Panc1 (cell line): ENCODE data around the gene ABI3BP. TPM values are rescaled to one million over a fixed set of nuclear protein-coding genes. Genes with fewer than 3 reads are reported as not detected.

ENCODE experiments used
- ATAC-seq: fragments of 200-7000 bp; cut with Tn5 transposase; 2 replicates; pipeline ENCODE4 v1.9.1; 2020; ENCODE audit warnings: mild to moderate bottlenecking, moderate library complexity
- BruUV-seq: library from RNA; stranded (reverse); fragments of 400-500 nt; replicated peaks from 2 replicates; lab custom pipeline; 2021; lab: Mats Ljungman, UMichigan
- CTCF ChIA-PET: fragments of 300-600 bp; sonication (Branson Sonifier 250); formaldehyde crosslinking; loops from one replicate; lab custom pipeline; 2022; ENCODE audit warnings: antibody characterized with exemption; lab: Charles Lee
- POLR2A ChIA-PET: fragments of 300-600 bp; sonication (Branson Sonifier 250); formaldehyde crosslinking; loops from one replicate; lab custom pipeline; 2022; ENCODE audit warnings: antibody characterized with exemption; lab: Charles Lee
- DNase-seq: peaks from one replicate; pipeline ENCODE4 v3.0.0-alpha.2; 2010; ENCODE audit warnings: low read depth, low spot score
- H3K27ac ChIP-seq: 2 replicates; pipeline ENCODE4 v1.5.1; 2011; ENCODE audit warnings: mild to moderate bottlenecking, low read length, inconsistent platforms
- H3K27me3 ChIP-seq: fragments of 200-500 bp; sonication (Bioruptor generic); 2 replicates; pipeline ENCODE4 v1.6.0; 2014; ENCODE audit warnings: low read length, inconsistent platforms; ENCODE audit not compliant: control insufficient read depth, insufficient read depth
- H3K36me3 ChIP-seq: fragments of 200-500 bp; sonication (Bioruptor generic); 2 replicates; pipeline ENCODE4 v1.5.1; 2014; ENCODE audit warnings: inconsistent platforms, mild to moderate bottlenecking, low read length, moderate library complexity; ENCODE audit not compliant: control insufficient read depth, insufficient read depth
- H3K4me1 ChIP-seq: 2 replicates; pipeline ENCODE4 v1.5.1; 2011; ENCODE audit warnings: inconsistent platforms, mild to moderate bottlenecking, low read length, moderate library complexity; ENCODE audit not compliant: control insufficient read depth, insufficient read depth
- H3K4me3 ChIP-seq, 2 experiments: 2 replicates each; pipeline ENCODE4 v1.5.1; 2011 to 2012; ENCODE audit warnings: low read depth in 2 of 2, low read length in 2 of 2, mild to moderate bottlenecking in 2 of 2, inconsistent platforms in 1 of 2, moderate library complexity in 1 of 2
- H3K9me3 ChIP-seq: fragments of 200-500 bp; sonication (Bioruptor generic); 2 replicates; pipeline ENCODE4 v1.5.1; 2014; ENCODE audit warnings: low read depth, mild to moderate bottlenecking, inconsistent platforms, low read length, moderate library complexity; ENCODE audit not compliant: control insufficient read depth, insufficient read depth
- POLR2AphosphoS5 ChIP-seq: IDR thresholded peaks from 2 replicates; pipeline ENCODE4 v1.6.1; 2012; ENCODE audit warnings: mild to moderate bottlenecking, low read depth, low read length, moderate library complexity
- SIN3A ChIP-seq: IDR thresholded peaks from 2 replicates; pipeline ENCODE4 v1.6.1; 2012; ENCODE audit warnings: low read depth, mild to moderate bottlenecking, low read length, moderate library complexity, borderline replicate concordance; ENCODE audit not compliant: insufficient read depth
- TCF7L2 ChIP-seq: IDR thresholded peaks from 2 replicates; pipeline ENCODE4 v1.6.1; 2011; ENCODE audit warnings: mild to moderate bottlenecking, low read depth, low read length, inconsistent platforms
- in situ Hi-C: cut with HindIII; loops from 2 replicates; pipeline ENCODE4 v1.10.0; 2016; ENCODE audit warnings: low sequenced_read_pairs, low pct_unique_long_range_greater_than_20kb
- intact Hi-C: fragments of 100-400 bp; cut with micrococcal nuclease; formaldehyde crosslinking; loops from one replicate; pipeline ENCODE4 v1.10.0; 2022; ENCODE audit not compliant: unreplicated experiment
- total RNA-seq: library from RNA; stranded (reverse); gene quantifications from one replicate; pipeline ENCODE4 v1.2.1, GENCODE V29; 2021; ENCODE audit not compliant: unreplicated experiment
- TF ChIP-seq, protein P1 (sequence below), 2 experiments: IDR thresholded peaks; 2 replicates each; pipeline ENCODE4 v1.6.1; 2011 to 2012; ENCODE audit warnings: low read depth in 2 of 2, control low read depth in 1 of 2, low read length in 1 of 2, mild to moderate bottlenecking in 1 of 2, moderate library complexity in 1 of 2; ENCODE audit not compliant: insufficient read depth in 1 of 2
- TF ChIP-seq, protein P2 (sequence below): fragments of 450-650 bp; IDR thresholded peaks from 2 replicates; pipeline ENCODE4 v1.5.1; 2017; ENCODE audit warnings: mild to moderate bottlenecking

ABI3BP gene
- total RNA-seq, 1 experiment from 2014 or later, result 0.21 TPM

DNA sequence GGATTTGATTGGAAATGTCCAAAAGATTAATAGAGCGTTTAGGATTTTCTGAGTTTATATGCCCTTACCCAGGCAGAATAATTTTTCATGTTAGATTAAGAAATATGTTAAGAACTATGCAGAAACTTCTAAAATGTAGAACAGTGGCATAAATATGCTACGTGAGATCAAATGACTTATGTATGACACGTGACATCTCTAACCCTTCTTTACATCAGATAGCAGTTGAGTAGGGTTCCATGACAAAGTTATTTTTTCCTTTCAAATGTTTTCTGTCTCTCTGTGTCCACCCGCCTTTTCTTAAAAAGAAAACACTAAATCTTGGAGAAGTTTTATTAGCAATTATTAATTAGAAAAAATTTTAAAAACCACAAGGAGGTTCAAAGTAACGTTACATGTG is 292.5 kb downstream of the ABI3BP start:
- intact Hi-C loops, result no loop called here

More for the DNA sequence above, 292.5 kb downstream of the ABI3BP start:
- H3K4me1 ChIP-seq, result no peaks in the 10 kb centered on the region
- TF ChIP-seq SIN3A (no peak), TCF7L2 (no peak), POLR2AphosphoS5 (no peak)
- TF ChIP-seq, protein P1, sequence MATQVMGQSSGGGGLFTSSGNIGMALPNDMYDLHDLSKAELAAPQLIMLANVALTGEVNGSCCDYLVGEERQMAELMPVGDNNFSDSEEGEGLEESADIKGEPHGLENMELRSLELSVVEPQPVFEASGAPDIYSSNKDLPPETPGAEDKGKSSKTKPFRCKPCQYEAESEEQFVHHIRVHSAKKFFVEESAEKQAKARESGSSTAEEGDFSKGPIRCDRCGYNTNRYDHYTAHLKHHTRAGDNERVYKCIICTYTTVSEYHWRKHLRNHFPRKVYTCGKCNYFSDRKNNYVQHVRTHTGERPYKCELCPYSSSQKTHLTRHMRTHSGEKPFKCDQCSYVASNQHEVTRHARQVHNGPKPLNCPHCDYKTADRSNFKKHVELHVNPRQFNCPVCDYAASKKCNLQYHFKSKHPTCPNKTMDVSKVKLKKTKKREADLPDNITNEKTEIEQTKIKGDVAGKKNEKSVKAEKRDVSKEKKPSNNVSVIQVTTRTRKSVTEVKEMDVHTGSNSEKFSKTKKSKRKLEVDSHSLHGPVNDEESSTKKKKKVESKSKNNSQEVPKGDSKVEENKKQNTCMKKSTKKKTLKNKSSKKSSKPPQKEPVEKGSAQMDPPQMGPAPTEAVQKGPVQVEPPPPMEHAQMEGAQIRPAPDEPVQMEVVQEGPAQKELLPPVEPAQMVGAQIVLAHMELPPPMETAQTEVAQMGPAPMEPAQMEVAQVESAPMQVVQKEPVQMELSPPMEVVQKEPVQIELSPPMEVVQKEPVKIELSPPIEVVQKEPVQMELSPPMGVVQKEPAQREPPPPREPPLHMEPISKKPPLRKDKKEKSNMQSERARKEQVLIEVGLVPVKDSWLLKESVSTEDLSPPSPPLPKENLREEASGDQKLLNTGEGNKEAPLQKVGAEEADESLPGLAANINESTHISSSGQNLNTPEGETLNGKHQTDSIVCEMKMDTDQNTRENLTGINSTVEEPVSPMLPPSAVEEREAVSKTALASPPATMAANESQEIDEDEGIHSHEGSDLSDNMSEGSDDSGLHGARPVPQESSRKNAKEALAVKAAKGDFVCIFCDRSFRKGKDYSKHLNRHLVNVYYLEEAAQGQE (IDR thresholded peaks at IDR 0.05; ENCODE audit: insufficient read depth in 1 of 2, low read depth in 2 of 2, low read length in 1 of 2), result no peak
- TF ChIP-seq, protein P2, sequence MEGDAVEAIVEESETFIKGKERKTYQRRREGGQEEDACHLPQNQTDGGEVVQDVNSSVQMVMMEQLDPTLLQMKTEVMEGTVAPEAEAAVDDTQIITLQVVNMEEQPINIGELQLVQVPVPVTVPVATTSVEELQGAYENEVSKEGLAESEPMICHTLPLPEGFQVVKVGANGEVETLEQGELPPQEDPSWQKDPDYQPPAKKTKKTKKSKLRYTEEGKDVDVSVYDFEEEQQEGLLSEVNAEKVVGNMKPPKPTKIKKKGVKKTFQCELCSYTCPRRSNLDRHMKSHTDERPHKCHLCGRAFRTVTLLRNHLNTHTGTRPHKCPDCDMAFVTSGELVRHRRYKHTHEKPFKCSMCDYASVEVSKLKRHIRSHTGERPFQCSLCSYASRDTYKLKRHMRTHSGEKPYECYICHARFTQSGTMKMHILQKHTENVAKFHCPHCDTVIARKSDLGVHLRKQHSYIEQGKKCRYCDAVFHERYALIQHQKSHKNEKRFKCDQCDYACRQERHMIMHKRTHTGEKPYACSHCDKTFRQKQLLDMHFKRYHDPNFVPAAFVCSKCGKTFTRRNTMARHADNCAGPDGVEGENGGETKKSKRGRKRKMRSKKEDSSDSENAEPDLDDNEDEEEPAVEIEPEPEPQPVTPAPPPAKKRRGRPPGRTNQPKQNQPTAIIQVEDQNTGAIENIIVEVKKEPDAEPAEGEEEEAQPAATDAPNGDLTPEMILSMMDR, result no peak
- CTCF ChIA-PET, result no interaction called here
- ATAC-seq (no peak), DNase-seq (no peak)
- no peaks in the 10 kb centered on the region for H3K36me3 ChIP-seq
- in situ Hi-C loops, result no loop called here
- POLR2A ChIA-PET, result no interaction called here
- H3K27ac ChIP-seq, result no peak overlapping the region
- no peak overlapping the region for H3K4me3 ChIP-seq
- peaks cover 9% of the 10 kb centered on the region for H3K27me3 ChIP-seq
- no TSS peak for BruUV-seq
- no peaks in the 10 kb centered on the region for H3K9me3 ChIP-seq
